ENCODE results near the gene NCBP2L.
"Not testable (repeated sequence)": the region's sequence is repeated elsewhere in the genome, so short reads cannot be mapped to it uniquely, and the experiment has no call there.

The NCBP2L gene

DNA sequence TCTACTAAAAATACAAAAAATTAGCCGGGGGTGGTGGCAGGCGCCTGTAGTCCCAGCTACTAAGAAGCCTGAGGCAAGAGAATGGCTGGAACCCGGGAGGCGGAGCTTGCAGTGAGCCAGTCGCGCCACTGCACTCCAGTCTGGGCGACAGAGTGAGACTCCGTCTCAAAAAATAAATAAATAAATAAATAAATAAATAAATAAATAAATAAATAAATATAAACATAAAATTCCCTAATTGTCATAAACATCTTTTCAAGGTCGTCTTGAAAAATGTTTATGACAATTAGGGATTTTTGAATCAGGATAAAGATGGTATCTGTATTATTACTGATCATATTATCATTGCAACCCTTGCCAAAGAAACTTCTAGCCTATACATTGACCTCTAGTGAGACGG is 32.5 kb downstream of the NCBP2L start:
- DNase-seq (ENCODE audit: low read depth in 2 of 2): not testable (repeated sequence)

DNA sequence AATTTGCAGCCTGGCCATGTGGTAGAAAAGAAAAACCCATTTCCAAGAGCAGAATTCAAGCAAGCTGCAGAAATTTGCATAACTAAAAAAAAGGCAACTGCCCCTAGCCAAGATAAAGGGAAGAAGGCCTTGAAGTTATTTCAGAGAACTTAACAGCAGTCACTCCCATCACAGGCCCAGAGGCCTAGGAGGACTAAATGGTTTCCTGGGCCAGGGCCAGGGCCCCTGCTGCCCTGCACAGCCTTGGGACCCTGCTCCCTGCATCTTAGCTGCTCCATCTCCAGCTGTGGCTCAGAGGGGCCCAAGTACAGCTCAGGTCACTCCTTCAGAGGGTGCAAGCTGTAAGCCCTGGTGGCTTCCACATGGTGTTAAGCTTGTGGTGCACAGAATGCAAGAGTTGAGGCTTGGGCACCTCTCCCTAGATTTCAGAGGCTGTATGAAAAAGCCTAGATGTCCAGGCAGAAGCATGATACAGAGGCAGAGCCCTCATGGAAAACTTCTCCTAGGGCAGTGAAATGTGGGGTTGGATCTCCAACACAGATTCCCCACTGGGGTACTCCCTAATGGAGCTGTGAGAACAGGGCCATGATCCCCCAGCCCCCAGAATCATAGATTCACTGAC is 41.5 kb downstream of the NCBP2L start:
- DNase-seq (ENCODE audit: low read depth in 2 of 2): no peak

DNA sequence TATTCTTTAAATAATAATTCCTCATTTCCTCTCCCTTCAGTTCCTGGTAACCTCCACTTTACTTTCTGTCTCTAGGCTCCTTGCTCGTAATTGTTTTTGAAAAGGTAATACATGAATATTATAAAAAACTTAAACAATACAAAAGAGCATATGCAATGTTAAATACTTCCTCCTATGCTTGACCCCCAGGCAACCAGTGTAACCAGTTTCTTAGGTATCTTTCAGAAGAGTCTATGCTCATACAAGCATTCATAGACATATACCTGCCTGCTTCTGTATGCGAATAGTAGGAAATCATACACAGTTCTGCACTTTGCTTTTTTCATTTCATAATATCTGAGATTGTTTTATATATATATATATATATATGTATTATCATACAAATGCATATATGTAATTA is 45.5 kb downstream of the NCBP2L start:
- DNase-seq (ENCODE audit: low read depth in 2 of 2): no peak

DNA sequence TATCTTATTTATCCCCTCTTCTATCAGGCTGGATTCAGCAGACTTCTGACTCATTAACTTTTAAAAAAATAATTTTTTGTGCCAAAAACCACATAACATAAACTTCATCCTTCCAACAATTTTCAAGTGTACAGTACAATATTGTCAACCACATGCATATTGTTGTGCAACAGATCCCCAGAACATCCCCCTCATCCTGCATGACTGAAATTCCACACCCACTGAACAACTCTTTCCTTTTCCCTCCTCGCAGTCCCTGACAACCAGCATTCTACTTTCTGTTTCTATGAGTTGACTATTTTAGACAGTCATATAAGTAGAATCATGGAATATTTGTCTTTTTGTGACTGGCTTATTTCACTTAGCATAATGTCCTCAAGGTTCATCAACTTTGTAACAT is 45.9 kb downstream of the NCBP2L start:
- peak; percentile 38 to 57 for DNase-seq (ENCODE audit: low read depth in 2 of 2)

DNA sequence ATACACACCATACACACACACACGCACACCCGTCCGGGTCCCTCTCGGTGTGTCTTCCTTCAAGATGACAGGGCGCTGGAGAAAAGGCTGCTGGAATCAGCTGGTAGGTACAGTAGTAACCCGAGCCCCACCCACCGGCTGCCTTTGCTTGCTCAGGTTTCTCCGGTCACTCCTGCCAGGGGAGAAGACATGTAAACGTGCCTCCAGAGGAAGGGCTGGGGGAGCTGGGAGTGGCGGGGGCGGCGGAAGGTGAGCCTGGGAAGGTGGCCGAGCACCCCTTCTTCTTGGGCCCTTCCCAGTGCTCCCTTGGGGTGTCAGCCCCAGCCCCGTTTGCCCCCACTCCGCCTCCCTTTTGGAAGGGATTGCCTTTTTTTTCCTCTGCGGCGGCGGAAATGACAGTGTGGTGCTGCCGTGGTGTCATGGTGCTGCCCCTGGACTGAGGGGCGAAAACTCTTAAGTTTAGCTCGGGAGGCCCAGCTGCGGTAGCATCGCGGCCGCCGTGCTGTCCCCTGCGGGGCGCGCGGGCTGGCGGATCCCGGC is 48.2 kb downstream of the NCBP2L start, which contains the start of gene MID2:
TSS of gene MID2 (plus strand) at position 169 of the 540 bp plus-strand sequence. CDS start 561 bp downstream, outside the sequence.
- DNase-seq (ENCODE audit: low read depth in 2 of 2): no peak

DNA sequence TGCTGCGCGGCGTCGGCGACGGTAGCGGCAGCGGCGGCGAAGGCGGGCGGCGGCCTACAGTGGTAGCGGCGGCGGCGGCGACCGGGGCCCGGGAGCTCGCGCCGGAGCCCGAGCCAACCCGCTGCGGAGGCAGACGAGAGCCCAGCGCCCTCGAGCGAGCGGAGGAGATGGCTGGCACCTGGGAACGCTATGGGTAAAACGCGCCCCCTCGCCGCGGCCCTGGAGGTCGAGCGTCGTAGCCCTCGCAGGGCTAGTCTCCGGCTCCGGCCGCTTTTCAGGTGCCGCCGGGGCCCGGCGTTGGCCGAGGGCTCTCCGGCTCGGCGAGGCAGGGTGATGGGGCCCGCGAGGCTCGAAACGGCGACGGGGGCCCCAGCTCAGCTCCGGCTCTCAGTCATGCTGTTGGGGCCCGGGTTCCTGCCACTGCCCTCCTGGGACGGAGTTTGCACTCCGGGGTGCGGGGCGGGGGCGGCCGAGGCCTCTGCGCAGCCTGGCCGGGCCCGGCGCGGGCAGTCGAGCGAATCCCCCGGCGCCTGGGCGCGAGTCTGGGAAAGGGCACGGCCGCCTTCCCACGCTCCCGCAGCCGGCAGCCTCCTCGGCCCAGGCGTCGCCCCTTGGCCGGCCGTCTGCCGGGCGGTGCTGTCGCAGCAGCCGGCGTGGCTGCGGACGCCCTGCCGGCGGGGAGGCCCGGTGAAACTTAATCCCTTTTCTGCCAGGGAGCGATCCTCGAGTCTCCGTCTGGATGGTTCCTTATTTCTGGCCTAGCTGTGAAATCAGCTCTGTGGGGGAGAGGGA is 48.9 kb downstream of the NCBP2L start:
- DNase-seq (ENCODE audit: low read depth in 2 of 2): no peak

DNA sequence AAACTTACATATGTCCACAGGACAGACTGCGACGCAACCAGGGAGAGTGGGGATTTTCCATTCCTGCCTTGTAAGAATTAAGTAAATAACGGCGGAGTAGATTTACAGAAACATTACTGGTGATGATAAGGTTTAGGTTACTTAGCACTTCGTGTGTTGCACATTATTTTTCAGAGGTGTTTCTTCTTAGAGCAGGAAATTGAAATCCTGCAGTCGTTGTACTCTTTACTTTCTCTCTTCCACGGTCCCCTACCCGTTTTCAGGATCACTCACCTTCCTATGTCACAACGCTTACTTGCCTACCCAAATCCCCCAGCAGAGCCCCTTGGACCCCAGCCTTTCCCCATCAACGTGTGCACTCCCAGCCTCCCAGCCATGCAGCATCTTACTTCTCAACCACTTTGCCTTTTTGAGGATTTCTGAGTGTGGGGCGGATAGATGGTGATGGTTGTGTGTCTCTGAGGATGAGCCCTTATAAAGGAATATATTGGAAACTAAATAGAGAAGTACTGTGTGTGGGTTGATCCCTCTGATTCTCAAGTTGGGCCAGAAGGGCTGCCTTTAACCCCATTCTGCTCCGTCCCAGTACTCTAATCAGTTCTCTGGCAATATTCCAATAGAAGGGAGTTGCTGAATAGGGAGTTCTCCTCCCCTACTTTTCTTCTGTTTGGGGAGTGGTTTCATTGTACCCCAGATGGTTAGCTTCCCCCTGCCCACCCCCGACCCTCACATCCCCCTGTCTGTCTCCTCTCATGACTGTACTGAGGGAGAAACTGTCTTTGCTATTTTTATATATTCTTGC is 49.7 kb downstream of the NCBP2L start:
- no peak for DNase-seq (ENCODE audit: low read depth in 2 of 2)

DNA sequence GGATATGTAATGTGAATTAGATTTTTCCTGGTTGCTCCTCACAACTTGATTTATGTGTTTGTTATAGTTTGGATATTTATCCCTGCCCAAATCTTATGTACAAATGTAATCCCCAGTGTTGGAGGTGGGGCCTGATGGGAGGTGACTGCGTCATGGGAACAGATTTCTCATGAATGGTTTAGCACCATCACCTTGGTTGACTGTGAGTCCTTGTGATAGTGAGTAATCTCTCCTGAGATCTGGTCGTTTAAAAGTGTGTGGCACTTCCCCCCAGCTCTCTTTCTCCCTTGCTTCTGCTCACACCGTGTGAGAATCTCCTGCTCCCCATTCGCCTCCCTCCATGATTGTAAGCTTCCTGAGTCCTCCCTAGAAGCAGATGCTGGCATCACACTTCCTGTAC is 50.3 kb downstream of the NCBP2L start:
- DNase-seq (ENCODE audit: low read depth in 2 of 2): no peak

DNA sequence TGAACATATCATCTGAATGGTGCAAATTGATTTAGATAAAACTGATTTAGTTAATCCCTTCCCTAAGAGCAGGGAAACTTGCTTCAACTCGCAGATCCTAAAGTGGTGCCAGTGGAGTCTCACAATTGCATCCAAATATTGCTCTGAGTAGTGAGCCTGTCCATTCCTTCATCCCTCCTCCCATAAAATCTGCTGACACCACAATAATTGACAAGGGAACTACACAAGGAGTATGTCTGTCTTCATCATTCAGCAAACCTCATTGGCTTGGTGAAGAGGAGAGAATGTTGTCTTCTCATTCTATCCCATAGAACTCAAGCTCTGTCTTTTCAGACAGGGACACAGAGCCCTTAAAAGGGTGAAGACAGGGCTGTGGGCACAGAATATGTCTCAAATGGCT is 52.3 kb downstream of the NCBP2L start:
- DNase-seq (ENCODE audit: low read depth in 2 of 2): no peak

DNA sequence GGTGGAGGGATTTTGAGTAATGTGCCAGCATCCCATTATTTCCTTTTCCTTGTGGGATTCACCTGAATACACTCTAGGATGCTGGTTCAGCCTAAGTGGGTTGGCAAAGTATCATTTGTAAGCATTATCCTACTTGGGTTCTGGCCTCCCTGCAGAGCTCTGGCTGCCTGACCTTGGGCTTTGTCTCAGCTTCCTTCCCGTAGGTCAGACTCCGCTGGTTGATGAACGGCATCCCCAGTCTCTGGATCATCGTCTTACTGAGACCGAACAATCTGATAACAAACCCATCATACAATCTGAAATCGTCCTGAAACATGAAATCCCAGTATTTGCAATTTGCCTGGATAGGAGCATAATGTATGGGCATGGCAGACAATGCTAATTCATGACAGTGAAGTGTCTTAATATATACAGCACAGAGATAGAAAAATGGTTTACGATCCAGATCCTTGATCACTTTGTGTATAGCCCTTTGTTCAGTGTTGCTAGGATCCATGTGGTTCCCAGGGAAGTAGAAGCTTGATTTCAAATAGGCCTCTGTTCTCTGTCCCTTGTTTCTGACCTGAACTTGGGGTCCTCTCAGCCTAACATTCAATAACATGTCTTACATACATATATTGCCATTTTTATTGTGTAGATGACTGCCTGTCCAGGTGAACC is 53.7 kb downstream of the NCBP2L start:
- no peak for DNase-seq (ENCODE audit: low read depth in 2 of 2)

DNA sequence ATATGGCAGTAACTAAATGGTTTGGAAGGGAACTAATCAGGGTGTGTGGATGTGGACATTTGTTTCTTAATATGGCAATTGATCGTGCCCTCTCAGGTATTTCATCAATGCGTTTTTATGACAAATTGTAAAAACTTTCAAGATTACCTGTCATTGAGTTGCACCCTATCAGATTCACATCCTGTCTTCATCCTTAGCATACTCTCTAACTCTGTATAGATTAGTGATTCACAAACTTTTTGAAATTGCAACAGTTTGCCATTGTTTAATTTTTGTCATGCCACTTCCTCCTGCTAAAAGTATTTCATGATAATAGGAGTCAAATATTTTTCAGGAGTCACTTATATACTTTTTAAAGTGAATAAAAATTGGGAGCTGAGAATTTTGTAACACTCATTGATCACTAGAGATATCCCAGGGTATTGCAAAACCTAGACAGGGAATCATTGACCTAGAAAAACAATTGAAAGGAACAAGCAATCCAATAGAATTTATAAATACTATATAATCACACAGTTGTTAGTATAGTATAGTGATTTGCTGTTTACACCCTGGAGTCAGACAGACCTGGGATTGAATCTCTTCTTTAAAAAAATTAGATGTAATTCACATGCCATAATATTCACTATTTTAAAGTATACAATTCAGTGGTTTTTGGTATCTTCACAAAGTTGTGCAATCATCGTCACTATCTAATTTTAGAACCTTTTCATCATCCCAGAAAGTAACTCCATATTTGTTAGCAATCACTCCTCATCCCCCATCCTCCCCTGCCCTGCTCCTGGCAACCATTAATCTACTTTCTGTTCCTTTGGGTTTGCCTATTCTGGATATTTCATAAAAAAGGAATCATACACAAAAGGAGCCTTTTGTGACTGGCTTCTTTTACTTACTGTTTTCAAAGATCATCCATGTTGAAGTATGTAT is 57.0 kb downstream of the NCBP2L start:
- DNase-seq (ENCODE audit: low read depth in 2 of 2): no peak

DNA sequence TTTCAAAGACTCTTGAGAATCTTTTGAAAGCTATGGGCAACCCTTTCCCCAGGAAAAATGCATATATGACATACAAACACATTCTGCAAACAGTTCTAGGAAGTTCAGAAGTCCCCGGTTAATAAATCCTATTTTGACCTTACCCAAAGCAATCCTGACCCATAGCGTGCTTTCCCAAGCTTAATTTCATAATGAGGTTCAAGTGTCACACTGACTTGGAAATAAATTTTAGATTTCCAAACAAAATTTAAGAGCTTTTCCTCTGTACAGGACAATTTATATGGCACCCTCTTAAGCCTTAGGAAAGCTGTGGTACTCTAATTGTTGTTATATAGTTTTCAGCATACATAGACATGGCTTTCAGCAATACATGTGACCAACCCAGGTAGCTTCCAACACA is 59.4 kb downstream of the NCBP2L start:
- DNase-seq (ENCODE audit: low read depth in 2 of 2): no peak

DNA sequence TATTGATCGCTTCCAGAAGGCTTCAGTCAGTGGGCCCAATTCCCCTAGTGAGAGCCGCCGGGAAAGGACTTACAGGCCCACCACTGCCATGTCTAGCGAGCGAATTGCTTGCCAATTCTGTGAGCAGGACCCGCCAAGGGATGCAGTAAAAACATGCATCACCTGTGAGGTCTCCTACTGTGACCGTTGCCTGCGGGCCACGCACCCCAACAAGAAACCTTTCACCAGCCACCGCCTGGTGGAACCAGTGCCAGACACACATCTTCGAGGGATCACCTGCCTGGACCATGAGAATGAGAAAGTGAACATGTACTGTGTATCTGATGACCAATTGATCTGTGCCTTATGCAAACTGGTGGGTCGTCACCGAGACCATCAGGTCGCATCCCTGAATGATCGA is 63.4 kb downstream of the NCBP2L start:
- DNase-seq (ENCODE audit: low read depth in 2 of 2): no peak

DNA sequence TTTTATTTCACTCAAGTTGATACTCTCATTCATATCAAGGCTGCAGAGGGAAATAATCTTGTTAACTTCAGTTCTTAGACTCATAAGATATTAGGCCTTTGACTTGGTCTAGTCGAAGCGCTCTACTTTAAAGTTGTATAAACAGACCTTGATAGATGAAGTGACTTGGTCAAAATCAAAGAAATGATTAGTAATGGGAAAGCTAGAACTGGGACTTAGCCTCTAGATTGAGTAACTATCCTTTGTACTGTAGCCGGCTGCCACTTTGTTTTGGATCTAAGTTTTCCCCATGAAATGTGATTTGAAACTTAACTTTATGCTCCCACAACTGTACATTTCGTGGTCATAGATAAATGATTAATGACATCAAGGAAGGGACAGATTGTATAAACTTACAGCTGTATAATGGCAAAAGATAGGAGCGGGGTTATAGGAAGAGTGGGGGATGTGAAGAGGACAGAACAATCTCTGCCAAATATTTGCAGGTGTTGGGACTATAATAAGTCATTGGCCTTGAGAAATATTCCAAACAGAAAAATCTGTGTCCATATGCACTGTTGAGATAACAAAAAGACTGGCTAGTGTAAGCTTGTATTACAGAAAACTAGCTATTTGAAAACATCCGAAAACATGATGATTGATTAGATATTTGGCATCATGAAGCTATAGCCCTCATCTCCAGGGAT is 65.3 kb downstream of the NCBP2L start:
- DNase-seq (ENCODE audit: low read depth in 2 of 2): no peak
